GM18907 (cell line): Measurements from ENCODE around the gene ETV3.

Experiments used
- ATAC-seq: cut with Tn5 transposase; IDR thresholded peaks from one replicate; pipeline ENCODE4 v1.9.1; 2021; ENCODE audit warnings: mild to moderate bottlenecking, moderate library complexity; ENCODE audit not compliant: unreplicated experiment

ETV3 gene

DNA sequence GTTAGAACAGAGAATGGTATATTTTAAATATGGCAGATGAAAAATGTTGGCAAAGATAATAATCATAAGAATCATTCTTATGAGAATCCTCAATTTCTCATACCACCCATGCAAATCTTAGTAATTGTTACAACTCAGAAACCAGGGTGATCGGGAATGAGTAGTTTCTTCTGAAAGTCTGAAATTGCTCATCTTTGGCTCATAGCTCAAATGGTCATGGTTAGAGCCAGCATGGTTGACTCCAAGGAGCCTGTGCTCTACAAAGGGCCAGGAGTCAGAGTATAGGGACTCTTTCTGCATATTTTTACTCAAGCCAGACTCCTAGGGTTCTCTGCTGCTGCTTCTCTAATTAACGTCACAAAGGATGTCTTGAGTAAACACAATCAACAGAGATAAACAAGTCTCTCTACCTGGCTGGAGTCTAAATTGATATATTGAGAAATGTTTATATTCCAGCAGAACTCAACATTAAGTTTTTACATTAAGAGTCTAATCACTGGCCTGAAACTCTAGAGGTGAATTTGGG is 1.9 kb upstream of the ETV3 start:
- ATAC-seq, result no peak

DNA sequence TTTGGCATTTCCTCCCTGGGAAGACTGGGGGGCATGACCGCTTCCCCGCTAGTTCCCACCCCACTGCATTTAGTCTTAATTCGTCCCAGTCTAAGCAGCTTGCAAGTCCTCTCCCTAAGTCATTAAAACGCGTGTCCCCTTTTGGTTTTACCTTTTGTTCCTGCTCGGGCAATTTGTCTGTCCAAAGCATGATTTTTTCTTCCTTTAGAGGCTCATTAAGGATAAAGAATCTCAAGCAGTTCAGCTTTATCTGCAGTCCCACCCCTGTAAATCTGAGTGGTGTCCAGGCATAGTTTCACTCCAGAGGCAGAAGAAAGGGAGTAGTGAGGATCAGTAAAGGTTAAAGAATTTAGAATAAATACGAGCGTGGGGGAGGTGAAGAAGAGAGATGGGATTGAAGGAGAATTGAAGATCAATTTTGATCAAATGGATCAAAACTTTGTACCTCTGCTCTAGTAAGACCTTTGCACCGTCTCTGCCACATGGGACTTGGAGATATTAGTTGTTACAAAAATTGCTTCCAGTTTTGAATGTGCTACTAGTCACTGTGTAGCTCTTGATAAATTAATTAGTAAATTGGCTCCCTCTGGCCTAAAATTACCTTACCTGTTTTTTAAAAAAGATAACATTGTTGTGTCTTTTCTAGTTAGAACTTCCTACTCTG is 989 bp upstream of the ETV3 start:
- ATAC-seq, result no peak

DNA sequence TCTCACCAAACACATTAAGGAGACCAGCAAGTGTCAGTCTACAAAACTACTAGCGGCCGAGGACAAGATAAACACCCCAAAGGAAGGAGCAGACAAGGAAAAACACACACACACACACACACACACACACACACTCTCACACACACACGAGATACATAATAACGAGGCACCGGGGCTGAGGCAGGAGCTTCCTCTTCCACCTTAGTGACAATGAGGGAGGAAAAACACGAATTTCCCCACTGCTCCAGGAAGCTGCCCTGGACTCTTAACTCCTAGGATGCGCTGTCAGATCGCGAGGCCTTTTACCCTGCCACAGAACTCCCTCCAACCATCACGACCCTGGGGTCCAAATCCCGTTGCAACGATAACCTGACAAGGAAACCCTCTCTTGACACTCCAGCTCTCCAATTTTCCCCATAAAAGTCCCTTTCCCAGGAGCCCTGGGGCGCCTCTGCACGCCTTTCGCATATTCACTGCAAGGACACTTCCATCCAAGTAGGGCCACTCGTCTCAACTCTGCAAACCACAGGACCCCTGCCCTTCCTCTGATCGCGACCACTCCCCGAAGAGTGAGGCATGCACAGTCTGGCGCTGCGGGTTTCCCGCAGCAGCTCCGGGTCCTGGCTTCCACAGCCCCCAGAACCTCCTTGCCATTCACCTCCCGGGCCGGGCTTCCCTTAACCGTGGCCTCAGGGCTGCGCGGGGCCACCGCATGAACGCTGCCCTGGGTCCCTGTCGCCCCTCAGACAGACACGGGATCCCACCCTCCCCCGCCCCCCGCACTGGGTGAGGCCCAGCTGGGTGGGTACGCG is 581 bp downstream of the ETV3 start:
- ATAC-seq, result peak; percentile 14

DNA sequence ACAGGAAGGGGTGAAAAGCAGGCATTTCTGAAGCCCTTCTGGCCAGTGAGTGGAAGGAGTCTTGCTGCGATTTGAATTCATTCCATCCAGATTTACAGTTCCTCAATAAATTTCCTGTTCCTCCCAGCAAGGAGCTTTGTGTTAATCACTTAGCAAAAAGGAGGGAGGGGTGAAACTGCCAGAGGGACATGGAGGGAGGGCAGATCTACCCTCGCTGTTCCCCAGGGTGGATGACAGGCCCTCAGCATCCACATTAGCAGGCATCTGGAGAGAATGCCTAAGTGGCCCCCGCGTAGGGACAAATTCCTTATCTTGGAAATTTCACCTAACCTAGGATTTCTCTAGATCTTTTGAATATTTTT is 1.2 kb downstream of the ETV3 start:
- no peak for ATAC-seq

DNA sequence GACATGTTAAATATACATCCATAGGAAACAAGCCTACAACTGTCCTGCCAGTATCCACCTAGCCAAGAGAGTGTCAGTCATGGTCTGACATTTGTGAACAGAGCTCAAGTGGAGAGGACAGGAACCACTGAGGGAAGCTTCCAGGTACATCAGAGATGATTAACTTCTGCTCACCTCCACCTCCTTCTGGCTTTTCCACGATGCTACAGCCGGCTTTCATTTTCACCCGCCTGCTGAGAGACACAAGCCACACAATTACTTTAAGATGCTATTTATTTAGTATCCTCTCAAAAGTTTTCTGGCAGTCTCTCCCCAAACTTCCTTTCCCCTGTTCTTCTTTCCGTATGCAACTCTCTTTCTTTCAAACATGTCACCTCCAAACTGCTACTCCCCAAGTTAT is 2.1 kb downstream of the ETV3 start:
- no peak for ATAC-seq

DNA sequence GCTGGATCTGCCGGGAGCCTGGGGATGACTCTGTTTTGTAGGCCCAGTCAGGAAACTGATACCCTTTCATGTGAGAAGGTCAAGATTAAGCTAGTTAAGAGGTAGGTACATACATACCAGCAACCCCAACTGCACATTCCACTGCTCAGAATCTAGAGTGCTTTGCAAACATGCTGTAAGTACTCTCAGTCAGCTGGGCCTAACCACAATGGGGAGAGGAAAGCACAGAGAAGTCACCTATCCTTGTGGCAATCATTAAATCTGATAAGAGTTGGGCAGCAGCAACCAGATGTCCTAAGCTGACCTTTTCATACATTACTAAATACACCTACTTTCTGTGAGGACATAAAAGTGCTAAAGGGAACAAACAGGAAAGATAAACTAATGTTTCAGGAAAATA is 2.5 kb downstream of the ETV3 start:
- ATAC-seq, result no peak

DNA sequence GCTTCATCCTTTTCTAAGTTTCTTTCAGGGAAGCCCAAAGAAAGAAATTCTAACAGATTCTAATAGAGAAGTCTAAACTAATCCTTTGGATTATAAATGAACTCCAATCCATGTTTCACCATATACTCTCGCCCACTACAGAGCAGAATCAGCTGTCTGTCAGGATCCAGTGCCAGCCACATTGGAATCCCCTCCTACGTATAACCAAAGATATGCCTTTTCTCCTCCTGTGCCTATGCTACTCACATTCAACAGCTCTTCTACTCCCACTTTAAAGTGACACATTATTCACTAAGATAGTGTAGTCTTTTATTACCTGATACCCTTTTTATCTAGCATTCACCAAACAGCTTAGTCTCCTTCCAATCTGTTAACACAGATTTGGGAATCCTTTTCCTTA is 3.1 kb downstream of the ETV3 start:
- ATAC-seq, result no peak

DNA sequence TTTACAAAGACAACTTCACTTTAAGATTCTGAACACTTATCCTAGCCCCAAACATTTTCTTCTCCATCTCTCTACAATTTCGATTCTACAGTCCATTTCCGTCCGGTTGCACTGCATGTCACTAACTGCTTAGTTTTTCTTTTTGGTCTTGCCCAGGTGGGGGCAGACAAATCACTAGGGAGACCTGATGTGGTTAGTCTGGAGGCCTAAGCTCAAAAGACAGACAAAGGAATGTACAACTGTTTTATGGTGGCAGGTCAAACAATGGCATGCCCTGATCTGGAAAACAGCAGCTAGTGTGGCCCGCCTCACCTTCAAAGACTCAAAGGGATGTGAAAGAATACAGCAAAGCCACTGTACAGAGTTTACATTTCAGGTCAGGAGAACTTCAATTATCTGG is 3.8 kb downstream of the ETV3 start:
- no peak for ATAC-seq

DNA sequence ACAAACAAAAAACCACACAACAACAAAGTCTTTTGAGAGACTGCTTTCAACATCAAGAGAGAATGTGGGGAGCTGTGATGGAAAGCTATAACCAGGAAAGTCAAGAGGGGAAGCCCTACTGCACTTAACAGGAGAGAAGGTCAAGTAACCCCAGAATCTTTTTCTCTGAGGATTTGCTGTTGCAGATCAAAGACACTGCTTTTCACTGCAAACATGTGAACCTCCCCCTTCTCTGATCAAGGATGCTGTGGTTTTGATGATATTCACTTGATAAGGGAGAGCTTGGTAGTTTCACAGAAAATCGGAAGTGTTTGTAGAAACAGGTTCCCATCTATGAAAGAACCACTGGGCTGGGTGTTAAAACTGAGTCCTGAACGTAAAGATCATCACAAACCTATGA is 4.8 kb downstream of the ETV3 start:
- ATAC-seq, result no peak

DNA sequence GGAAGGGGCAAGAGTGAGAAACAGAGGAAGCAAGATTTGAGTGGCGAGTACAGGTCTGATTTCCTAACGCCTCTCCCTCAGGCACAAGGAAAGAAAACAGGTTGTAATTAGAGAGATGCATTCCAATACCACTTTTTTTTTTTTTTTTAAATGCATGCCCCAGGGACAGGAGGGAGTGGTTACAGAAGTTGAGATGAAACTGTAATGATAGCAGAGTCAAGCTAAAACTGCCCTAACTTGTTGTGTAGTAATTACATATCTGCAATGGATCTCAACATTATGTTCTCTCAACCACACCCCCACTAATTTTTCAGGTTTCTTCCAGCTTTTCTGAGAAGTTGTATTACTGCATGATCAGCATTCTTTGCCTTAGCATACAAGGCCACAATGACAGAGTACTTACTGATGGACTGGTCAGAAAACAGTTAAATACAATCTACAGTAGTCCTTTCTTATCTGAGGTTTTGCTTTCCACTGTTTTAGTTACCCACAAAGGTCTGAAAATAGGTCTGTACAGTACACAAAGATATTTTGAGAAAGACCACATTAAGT is 5.5 kb downstream of the ETV3 start:
- no peak for ATAC-seq

DNA sequence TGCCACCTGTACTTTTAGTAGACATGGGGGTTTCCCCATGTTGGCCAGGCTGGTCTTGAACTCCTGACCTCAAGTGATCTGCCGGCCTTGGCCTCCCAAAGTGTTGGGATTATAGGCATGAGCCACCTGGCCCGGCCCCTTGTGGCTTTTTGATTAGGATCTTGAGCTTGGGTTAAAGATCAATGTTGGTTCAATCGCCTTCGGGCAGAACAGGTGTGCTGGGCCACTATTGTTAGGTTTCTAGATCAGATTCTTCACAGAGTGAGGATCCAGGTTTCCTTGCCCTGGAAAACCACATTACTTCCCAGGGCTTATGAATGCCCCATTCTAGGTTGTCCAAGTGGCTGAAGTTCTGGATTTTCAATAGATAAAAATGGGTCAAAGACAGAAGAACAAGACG is 6.1 kb downstream of the ETV3 start:
- no peak for ATAC-seq

DNA sequence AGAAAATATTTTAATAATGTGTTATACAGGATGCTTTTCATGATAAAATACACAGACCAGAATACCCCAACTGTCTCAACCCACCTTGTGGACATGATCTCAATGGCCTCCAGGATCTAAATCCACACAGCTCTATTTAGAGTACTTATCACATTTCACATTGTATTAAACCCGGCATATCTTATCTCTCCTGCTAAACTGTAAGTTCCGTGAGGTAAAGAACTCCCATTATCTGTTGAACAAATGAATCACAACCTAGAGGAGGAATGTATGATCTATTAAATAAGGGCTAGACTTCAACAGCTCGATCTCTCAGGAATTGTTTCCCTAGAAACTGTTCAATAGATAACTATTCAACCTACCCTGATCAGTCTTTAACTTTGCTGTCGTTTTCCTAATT is 6.9 kb downstream of the ETV3 start:
- ATAC-seq, result no peak

DNA sequence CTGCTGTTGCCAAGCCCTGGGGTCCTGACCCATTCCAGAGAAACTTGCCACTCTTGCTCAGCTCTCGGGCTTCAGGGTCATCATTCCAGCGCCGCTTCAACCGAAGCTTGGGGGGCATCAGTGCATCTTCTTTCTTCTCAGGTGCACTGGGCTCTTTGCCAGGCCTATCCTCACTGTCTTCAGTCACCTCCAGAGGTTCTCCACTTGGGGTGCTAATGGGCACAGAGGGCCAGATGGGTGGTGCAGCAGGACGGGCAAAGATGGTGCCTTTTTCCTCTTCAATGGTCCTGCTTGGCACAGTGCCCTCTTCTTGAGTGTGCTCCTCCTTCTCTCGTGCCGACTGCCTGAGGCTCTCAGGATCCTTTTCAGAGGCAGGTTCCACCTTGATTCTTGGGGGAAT is 13.3 kb downstream of the ETV3 start:
- ATAC-seq, result no peak

DNA sequence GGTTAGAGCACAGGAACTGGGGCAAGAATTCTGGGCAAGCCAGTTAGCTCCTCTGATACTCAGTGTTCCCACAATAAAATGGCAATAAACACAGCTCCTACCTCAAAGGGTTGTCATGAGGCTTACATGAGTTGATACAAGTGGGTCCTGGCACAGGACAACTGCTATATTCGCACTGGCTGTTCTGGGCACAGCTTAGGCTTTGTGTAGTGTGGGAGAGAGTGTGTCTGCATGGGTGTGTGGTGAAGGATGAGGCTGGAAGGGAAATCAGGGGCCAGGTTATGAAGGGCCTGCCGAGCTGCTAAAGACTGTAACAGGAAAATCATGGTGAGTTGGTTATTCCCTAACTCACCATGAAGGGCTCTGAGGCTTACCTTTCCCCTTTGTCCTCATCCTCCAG is 18.7 kb downstream of the ETV3 start:
- no peak for ATAC-seq

DNA sequence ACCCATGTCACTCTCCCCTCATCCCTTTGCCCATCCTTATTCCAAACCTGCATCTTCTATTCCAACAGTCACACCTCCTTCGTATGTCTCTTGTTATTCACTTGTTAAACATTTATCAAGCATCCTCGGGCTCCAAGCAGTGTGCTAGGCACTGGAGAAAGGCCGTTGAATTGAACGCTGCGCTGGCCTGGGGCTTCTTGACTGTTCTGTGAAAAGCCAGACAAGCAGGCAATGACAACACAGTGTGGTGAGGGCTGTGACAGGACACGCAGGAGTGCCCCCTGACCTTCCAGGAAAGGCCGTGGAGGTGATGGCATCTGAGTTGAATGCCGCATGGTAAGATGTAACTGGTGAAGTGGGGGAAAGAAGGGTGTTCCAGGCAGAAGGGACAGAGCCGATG is 19.2 kb downstream of the ETV3 start:
- no peak for ATAC-seq

DNA sequence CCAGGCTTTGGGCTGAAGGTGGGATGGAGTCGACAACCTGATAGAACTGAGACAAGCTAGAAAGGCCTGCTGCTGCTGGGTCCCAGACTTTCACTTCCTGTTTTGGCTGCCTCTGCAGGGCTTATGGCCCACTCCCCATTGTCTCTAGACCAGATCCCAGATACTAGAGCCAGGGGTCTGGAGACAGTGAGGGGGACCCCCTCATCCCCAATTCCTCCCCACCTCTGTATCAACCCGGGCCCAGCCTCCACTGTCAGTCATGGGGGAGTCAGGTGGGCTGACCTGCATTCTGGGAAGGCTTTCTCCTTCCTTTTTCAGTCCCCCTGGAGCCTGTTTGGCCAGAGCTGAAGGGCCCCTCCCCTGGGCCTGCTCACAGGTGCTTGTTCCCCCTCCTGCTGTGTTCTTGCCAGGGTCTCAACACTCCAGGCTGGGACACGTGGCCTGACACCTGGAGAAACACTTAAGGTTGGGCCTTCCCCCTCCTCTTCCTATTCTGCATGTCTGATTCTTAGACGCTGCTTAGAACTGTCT is 20.6 kb downstream of the ETV3 start:
- peak; percentile 58 for ATAC-seq

DNA sequence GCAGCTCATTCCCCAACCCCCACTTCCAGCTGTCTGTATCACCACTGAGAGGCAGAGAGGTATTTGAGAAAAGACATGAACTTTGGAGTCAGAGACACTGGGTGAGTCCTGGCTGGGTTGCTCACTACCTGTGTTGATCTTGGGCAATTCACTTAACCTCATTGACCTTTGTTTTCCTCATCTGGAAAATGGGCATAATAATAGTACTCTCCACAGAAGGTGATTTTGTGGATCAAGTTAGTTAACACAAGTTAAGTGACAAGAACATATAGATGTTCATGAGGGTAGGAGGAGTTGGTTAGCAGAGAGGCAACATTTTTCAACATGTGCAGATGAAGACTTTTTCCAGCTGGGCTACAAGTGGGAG is 21.5 kb downstream of the ETV3 start:
- ATAC-seq, result no peak

DNA sequence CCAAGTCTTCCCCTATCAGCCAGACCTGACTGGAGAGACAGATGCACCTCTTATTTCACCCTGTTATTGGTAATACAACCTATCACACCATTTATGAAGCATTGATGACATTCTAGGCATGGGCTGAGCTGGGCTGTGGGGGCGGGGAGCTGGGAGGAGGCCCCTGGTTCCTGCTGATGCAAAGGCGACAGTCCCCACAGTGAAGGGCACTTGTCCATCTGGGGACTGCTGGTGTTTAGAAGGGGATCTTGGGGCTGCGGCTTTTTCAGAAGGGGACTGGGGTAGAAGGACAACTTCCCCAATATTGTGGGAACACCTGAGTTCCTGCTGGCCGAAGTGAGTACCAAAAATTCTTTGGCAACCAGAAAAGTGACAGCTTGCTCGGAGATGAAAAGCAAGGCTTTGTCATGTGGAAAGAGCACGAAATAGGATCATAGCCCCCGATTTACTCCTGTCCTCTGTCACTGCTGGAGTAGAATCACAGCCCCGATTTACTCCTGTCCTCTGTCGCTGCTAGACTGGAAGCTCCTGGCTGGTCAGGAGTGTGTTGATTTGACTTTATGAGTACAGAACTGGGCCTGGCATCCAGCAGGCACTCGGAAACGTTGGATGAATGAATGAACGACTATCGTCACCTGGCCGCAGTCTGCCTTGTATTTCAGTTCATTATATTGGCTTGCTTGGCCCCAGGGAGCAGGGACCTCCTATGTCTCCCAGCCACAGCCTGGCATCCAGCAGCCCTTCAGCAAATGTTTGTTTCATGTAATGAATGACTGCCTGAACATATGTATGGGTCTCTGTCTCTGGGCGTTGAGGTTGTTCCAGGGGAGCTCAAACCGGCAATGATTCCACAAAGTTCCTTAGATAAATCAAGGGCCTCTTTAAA is 22.1 kb downstream of the ETV3 start:
- ATAC-seq, result no peak

DNA sequence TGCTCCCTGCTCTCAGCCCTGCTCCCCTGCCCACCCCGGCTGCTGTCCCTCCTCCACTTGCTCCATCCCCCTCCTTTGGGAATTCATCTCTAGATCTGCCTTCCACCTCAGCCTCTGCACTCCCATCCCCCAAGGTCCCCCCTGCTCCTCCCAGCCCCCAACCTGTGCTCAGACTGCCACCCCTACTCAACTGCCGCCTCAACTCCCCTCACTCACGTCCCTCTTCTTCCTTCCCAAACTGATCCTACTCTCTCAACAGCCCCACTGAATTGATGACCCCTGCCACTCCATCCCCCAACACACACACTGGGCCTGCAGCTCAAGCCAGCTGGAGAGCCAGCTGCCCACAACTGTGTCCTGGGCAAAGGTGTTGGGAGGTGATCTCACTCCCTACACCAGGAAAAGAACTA is 22.8 kb downstream of the ETV3 start:
- no peak for ATAC-seq

DNA sequence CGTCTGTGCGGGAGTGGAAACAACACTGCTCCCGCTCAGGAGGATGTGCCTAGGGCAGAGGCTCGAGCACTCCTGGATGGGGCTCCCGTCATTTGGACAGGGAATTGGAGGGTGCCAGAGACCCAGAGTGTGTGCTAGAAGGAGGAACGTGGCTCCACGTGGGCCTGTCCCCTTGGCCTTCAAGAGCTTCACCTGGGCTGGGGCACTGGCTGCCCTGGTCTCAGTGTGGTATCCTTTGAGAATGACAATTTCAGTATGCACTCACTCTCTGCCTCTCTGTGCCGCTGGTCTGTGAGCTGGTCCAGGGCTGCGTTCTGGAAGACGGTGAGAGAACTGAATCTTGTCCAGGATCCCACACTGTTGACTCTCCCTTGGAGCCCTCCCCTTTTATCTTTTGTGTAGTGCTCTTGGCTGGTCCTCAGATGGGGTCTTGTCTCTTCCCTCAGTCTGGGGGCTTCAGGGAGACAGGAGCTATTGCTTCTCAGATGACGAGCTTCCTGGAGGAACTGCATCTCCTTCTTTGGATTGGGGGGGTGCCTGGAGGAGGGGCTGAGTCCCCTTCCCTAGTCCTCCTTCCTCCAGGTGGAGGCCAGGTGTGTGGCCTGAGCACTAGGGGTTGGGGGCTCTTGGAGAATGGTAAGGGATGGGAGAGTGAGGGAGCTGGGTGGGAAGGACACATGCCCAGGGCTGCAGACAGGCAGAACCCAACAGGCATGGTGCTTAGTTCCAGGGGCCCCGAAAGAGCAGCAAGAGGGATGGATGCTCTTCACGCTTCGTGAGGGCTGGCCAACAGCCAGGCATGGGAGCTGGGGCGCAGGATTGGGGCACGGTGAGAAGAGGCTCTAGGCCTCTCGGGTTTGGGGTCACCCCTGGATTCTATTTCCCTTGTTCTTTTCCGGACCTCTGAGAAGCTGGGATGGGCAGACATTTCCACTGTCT is 23.7 kb downstream of the ETV3 start:
- no peak for ATAC-seq
